Measurements from ENCODE around the gene ANKDD1A. TPM values are rescaled to one million over a fixed set of nuclear protein-coding genes. Genes with fewer than 3 reads are reported as not detected.

Gene ANKDD1A
- total RNA-seq, 1 experiment from 2014 or later = 6.1 TPM

DNA sequence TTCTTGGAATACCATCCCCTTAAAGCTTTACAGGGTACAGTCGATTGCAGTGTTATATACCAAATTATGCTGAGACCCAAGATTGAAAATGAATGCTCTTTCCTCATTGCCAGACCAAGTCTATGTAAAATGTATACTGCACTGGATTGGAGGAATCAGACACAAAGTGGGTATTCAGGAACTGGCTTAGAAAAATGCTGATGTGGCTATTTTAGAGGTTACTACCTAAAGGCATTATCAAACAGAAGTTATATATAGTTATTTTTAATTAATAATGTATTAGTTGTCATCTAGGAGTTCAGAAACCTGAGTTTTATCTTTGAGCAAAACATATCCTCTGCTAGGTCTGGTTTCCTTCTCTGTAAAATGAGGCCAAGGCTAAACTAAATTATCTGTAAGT is 81.6 kb downstream of the ANKDD1A start:
- Mint-ChIP-seq H3K4me1 (peaks cover 17% of the 10 kb centered on the region), H3K36me3 (no peaks in the 10 kb centered on the region), H3K9me3 (no peaks in the 10 kb centered on the region), H3K4me3 (no peak overlapping the region), H3K27ac (no peak overlapping the region), H3K27me3 (ENCODE audit: low read depth) (no peaks in the 10 kb centered on the region; the same call in 1 of the 2 replicates)
- DNase-seq (ENCODE audit: low spot score) = no peak
- ChIA-PET POLR2A (no interaction called here), CTCF (interaction anchor here (0.9 kb wide), 1 partner anchor 16 kb away, joined by 3 read pairs; no protein-coding TSS in a partner anchor)
- ATAC-seq = no peak
- TF ChIP-seq GABPB1 (CRISPR knock-in tag; IDR thresholded peaks at IDR 0.05) (no peak), JAZF1 (CRISPR knock-in tag; IDR thresholded peaks at IDR 0.05) (no peak), RELA (CRISPR knock-in tag; IDR thresholded peaks at IDR 0.05; ENCODE audit: borderline replicate concordance) (no peak), GRHL2 (CRISPR knock-in tag; IDR thresholded peaks at IDR 0.05; ENCODE audit: insufficient replicate concordance, severe bottlenecking) (no peak)

DNA sequence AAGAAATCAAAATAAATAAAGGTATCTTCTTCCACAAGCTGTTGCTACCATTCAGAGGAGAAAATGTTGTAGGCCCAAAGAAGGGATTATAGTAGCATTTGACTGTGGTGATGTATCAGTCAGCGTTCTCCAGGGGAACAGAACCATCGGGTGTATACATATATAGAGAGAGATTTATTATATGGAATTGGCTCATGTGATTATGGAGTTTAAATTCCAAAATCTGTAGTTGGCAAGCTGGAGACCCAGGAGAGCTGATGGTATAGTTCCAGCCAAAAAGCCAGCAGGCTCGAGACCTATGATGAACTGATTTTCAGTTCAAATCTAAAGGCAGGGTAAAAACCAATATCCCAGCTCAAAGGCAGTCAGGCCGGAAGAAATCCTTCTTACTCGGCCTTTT is 85.4 kb downstream of the ANKDD1A start:
- ChIA-PET CTCF (interaction anchor here (0.7 to 1.2 kb wide), 4 partner anchors 12 to 214 kb away, joined by 3 to 4 read pairs (median 3); partner anchors contain the start of gene CILP), POLR2A (interaction anchor here (0.6 kb wide), 1 partner anchor 187 kb away, joined by 3 read pairs; no protein-coding TSS in a partner anchor)
- H3K27me3 Mint-ChIP-seq (ENCODE audit: low read depth) = no peaks in the 10 kb centered on the region
- no peaks in the 10 kb centered on the region for H3K4me1 Mint-ChIP-seq
- H3K9me3 Mint-ChIP-seq = no peaks in the 10 kb centered on the region
- H3K36me3 Mint-ChIP-seq = no peaks in the 10 kb centered on the region
- TF ChIP-seq ZNF219 (CRISPR knock-in tag; IDR thresholded peaks at IDR 0.05; ENCODE audit: borderline replicate concordance) = no peak
- no peak for TF ChIP-seq FOXK1 (CRISPR knock-in tag; IDR thresholded peaks at IDR 0.05)
- TF ChIP-seq, protein P1, sequence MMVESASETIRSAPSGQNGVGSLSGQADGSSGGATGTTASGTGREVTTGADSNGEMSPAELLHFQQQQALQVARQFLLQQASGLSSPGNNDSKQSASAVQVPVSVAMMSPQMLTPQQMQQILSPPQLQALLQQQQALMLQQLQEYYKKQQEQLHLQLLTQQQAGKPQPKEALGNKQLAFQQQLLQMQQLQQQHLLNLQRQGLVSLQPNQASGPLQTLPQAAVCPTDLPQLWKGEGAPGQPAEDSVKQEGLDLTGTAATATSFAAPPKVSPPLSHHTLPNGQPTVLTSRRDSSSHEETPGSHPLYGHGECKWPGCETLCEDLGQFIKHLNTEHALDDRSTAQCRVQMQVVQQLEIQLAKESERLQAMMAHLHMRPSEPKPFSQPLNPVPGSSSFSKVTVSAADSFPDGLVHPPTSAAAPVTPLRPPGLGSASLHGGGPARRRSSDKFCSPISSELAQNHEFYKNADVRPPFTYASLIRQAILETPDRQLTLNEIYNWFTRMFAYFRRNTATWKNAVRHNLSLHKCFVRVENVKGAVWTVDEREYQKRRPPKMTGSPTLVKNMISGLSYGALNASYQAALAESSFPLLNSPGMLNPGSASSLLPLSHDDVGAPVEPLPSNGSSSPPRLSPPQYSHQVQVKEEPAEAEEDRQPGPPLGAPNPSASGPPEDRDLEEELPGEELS (CRISPR knock-in tag; IDR thresholded peaks at IDR 0.05) = no peak
- TF ChIP-seq, protein P2, sequence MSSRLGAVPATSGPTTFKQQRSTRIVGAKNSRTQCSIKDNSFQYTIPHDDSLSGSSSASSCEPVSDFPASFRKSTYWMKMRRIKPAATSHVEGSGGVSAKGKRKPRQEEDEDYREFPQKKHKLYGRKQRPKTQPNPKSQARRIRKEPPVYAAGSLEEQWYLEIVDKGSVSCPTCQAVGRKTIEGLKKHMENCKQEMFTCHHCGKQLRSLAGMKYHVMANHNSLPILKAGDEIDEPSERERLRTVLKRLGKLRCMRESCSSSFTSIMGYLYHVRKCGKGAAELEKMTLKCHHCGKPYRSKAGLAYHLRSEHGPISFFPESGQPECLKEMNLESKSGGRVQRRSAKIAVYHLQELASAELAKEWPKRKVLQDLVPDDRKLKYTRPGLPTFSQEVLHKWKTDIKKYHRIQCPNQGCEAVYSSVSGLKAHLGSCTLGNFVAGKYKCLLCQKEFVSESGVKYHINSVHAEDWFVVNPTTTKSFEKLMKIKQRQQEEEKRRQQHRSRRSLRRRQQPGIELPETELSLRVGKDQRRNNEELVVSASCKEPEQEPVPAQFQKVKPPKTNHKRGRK (CRISPR knock-in tag; IDR thresholded peaks at IDR 0.05; ENCODE audit: borderline replicate concordance) = no peak
- TF ChIP-seq, protein P3, sequence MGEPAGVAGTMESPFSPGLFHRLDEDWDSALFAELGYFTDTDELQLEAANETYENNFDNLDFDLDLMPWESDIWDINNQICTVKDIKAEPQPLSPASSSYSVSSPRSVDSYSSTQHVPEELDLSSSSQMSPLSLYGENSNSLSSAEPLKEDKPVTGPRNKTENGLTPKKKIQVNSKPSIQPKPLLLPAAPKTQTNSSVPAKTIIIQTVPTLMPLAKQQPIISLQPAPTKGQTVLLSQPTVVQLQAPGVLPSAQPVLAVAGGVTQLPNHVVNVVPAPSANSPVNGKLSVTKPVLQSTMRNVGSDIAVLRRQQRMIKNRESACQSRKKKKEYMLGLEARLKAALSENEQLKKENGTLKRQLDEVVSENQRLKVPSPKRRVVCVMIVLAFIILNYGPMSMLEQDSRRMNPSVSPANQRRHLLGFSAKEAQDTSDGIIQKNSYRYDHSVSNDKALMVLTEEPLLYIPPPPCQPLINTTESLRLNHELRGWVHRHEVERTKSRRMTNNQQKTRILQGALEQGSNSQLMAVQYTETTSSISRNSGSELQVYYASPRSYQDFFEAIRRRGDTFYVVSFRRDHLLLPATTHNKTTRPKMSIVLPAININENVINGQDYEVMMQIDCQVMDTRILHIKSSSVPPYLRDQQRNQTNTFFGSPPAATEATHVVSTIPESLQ (CRISPR knock-in tag; IDR thresholded peaks at IDR 0.05) = no peak
- TF ChIP-seq TCF7 (CRISPR knock-in tag; IDR thresholded peaks at IDR 0.05; ENCODE audit: low read depth) = no peak
- no peak for TF ChIP-seq ZNF396 (CRISPR knock-in tag; IDR thresholded peaks at IDR 0.05; ENCODE audit: borderline replicate concordance)
- TF ChIP-seq, protein P4, sequence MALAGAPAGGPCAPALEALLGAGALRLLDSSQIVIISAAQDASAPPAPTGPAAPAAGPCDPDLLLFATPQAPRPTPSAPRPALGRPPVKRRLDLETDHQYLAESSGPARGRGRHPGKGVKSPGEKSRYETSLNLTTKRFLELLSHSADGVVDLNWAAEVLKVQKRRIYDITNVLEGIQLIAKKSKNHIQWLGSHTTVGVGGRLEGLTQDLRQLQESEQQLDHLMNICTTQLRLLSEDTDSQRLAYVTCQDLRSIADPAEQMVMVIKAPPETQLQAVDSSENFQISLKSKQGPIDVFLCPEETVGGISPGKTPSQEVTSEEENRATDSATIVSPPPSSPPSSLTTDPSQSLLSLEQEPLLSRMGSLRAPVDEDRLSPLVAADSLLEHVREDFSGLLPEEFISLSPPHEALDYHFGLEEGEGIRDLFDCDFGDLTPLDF (CRISPR knock-in tag; IDR thresholded peaks at IDR 0.05) = no peak
- TF ChIP-seq, protein P5, sequence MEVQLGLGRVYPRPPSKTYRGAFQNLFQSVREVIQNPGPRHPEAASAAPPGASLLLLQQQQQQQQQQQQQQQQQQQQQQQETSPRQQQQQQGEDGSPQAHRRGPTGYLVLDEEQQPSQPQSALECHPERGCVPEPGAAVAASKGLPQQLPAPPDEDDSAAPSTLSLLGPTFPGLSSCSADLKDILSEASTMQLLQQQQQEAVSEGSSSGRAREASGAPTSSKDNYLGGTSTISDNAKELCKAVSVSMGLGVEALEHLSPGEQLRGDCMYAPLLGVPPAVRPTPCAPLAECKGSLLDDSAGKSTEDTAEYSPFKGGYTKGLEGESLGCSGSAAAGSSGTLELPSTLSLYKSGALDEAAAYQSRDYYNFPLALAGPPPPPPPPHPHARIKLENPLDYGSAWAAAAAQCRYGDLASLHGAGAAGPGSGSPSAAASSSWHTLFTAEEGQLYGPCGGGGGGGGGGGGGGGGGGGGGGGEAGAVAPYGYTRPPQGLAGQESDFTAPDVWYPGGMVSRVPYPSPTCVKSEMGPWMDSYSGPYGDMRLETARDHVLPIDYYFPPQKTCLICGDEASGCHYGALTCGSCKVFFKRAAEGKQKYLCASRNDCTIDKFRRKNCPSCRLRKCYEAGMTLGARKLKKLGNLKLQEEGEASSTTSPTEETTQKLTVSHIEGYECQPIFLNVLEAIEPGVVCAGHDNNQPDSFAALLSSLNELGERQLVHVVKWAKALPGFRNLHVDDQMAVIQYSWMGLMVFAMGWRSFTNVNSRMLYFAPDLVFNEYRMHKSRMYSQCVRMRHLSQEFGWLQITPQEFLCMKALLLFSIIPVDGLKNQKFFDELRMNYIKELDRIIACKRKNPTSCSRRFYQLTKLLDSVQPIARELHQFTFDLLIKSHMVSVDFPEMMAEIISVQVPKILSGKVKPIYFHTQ (CRISPR knock-in tag; IDR thresholded peaks at IDR 0.05) = no peak
- no peak for TF ChIP-seq TEAD1 (CRISPR knock-in tag; IDR thresholded peaks at IDR 0.05)
- TF ChIP-seq KAT7 (CRISPR knock-in tag; IDR thresholded peaks at IDR 0.05; ENCODE audit: borderline replicate concordance) = no peak
- TF ChIP-seq, protein P6, sequence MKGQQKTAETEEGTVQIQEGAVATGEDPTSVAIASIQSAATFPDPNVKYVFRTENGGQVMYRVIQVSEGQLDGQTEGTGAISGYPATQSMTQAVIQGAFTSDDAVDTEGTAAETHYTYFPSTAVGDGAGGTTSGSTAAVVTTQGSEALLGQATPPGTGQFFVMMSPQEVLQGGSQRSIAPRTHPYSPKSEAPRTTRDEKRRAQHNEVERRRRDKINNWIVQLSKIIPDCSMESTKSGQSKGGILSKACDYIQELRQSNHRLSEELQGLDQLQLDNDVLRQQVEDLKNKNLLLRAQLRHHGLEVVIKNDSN (CRISPR knock-in tag; IDR thresholded peaks at IDR 0.05) = no peak
- no peak overlapping the region for H3K4me3 Mint-ChIP-seq
- no peak for ATAC-seq
- no peak overlapping the region for H3K27ac Mint-ChIP-seq
- no peak for DNase-seq (ENCODE audit: low spot score)

All from WTC11 (cell line).